ENCODE results near the gene CDKN2AIPNL.

The CDKN2AIPNL gene

DNA sequence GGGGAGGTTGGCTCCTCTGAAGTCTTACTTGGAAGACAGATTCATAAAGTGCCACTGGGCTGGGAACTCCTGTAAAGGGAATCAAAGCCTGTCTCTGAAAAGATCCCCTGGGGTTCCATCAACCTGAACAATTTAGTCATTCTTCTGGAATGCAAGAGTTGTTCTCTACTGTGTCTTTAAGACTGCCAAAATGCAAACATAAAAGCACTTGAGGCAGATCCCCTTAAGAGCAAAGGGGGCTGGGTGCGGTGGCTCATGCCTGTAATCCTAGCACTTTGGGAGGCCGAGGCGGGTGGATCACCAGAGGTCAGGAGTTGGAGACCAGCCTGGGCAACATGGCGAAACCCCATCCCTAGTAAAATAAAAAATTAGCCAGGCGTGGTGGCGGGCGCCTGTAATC, 16.7 kb downstream of the CDKN2AIPNL start:
- Histone ChIP-seq H3K36me3 (replicated peaks; ENCODE audit: insufficient read depth, low read length) (0 out of 2 replicates have a peak, but pooled peaks cover 14% of the 10 kb centered on the region), H3K9ac (ENCODE audit: low read length) (no peak overlapping the region)
- DNase-seq = no peak

DNA sequence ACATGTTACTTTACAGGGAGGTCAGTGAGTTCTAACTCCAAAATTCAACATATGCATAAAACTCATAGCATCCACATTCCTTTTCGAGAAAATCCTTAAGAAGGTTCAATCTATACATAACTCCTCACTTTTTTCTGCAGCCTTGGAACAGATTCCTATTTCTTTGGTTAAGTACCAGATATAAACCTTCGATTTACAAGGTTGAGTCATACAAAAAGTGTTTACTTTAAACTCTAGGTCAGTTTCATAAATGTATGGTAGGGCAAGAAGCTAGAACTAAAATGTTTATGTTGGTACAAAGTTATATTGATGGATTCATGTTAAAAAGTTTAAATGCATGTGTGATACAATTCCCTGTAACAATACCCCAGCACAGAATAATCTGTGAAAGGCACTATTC, 19.4 kb downstream of the CDKN2AIPNL start:
- H3K9ac ChIP-seq (ENCODE audit: low read length) = no peak overlapping the region
- peaks cover 21% of the 10 kb centered on the region; the same call in 1 of the 2 replicates for H3K36me3 ChIP-seq (replicated peaks; ENCODE audit: insufficient read depth, low read length)
- TF ChIP-seq EZH2phosphoT487 (IDR thresholded peaks at IDR 0.05; ENCODE audit: low read length) (no peak), EZH2 (optimal IDR thresholded peaks at IDR 0.05; ENCODE audit: low read depth, low read length) (no peak)
- TF ChIP-seq, protein P1, sequence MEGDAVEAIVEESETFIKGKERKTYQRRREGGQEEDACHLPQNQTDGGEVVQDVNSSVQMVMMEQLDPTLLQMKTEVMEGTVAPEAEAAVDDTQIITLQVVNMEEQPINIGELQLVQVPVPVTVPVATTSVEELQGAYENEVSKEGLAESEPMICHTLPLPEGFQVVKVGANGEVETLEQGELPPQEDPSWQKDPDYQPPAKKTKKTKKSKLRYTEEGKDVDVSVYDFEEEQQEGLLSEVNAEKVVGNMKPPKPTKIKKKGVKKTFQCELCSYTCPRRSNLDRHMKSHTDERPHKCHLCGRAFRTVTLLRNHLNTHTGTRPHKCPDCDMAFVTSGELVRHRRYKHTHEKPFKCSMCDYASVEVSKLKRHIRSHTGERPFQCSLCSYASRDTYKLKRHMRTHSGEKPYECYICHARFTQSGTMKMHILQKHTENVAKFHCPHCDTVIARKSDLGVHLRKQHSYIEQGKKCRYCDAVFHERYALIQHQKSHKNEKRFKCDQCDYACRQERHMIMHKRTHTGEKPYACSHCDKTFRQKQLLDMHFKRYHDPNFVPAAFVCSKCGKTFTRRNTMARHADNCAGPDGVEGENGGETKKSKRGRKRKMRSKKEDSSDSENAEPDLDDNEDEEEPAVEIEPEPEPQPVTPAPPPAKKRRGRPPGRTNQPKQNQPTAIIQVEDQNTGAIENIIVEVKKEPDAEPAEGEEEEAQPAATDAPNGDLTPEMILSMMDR (IDR thresholded peaks at IDR 0.05; ENCODE audit: low read length) = no peak
- H3F3A ChIP-seq (ENCODE audit: insufficient read depth, low read length) = no peaks in the 10 kb centered on the region
- no peaks in the 10 kb centered on the region for H3K79me2 ChIP-seq (ENCODE audit: low read length)
- no peaks in the 10 kb centered on the region for H3K9me2 ChIP-seq (replicated peaks; ENCODE audit: insufficient read depth, low read length)
- peaks cover 5% of the 10 kb centered on the region; the same call in 1 of the 2 replicates for H3K4me1 ChIP-seq (ENCODE audit: low read length)
- H3K4me2 ChIP-seq (ENCODE audit: low read depth, low read length) = no peak overlapping the region
- no peak for DNase-seq
- H3K4me3 ChIP-seq (ENCODE audit: low read length) = no peak overlapping the region
- no peaks in the 10 kb centered on the region for H4K20me1 ChIP-seq (ENCODE audit: insufficient read depth, low read length)
- no peaks in the 10 kb centered on the region for H3K27me3 ChIP-seq (replicated peaks; ENCODE audit: insufficient read depth, low read length)
- H3K27ac ChIP-seq (ENCODE audit: low read length) = no peak overlapping the region
- no peaks in the 10 kb centered on the region for H3K9me3 ChIP-seq (replicated peaks; ENCODE audit: insufficient read depth, low read length)
- no peak overlapping the region for H2AFZ ChIP-seq (ENCODE audit: low read length)

More for the DNA sequence above, 16.7 kb downstream of the CDKN2AIPNL start:
- H3K9me3 ChIP-seq (replicated peaks; ENCODE audit: insufficient read depth, low read length) = no peaks in the 10 kb centered on the region
- H3K4me3 ChIP-seq (ENCODE audit: low read length) = no peak overlapping the region
- no peak overlapping the region for H3K4me2 ChIP-seq (ENCODE audit: low read depth, low read length)
- H3K27ac ChIP-seq (ENCODE audit: low read length) = no peak overlapping the region
- no peaks in the 10 kb centered on the region for H4K20me1 ChIP-seq (ENCODE audit: insufficient read depth, low read length)
- H3K9me2 ChIP-seq (replicated peaks; ENCODE audit: insufficient read depth, low read length) = no peaks in the 10 kb centered on the region
- H2AFZ ChIP-seq (ENCODE audit: low read length) = no peak overlapping the region
- peaks cover 5% of the 10 kb centered on the region; the same call in 1 of the 2 replicates for H3K4me1 ChIP-seq (ENCODE audit: low read length)
- no peak for TF ChIP-seq EZH2phosphoT487 (IDR thresholded peaks at IDR 0.05; ENCODE audit: low read length)
- no peak for TF ChIP-seq EZH2 (optimal IDR thresholded peaks at IDR 0.05; ENCODE audit: low read depth, low read length)
- TF ChIP-seq, protein P1 (IDR thresholded peaks at IDR 0.05; ENCODE audit: low read length) = no peak
- peaks cover 4% of the 10 kb centered on the region; the same call in 1 of the 2 replicates for H3F3A ChIP-seq (ENCODE audit: insufficient read depth, low read length)
- H3K27me3 ChIP-seq (replicated peaks; ENCODE audit: insufficient read depth, low read length) = no peaks in the 10 kb centered on the region
- no peaks in the 10 kb centered on the region for H3K79me2 ChIP-seq (ENCODE audit: low read length)

DNA sequence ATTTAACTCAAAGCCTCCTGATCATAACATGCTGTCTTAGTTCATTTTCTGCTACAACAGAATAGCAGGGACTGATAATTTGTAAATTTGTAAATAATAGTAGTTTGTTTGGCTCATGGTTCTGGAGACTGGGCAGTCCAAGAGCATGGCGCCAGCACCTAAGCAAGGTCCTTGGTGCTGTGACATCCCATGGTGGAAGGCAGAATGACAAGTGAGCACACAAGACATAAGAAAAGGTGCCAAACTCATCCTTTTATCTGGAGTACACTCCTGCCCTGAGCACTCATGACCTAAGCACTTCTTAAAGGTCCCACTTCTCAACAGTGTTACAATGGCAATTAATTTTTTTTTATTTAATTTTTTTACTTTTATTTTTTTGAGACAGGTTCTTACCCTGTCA, 24.2 kb downstream of the CDKN2AIPNL start:
- DNase-seq = no peak

More for the DNA sequence above, 24.2 kb downstream of the CDKN2AIPNL start:
- Histone ChIP-seq H3K27me3 (replicated peaks; ENCODE audit: insufficient read depth, low read length) (no peaks in the 10 kb centered on the region), H2AFZ (ENCODE audit: low read length) (no peak overlapping the region), H3K27ac (ENCODE audit: low read length) (no peak overlapping the region), H3K9ac (ENCODE audit: low read length) (no peak overlapping the region), H3K9me2 (replicated peaks; ENCODE audit: insufficient read depth, low read length) (no peaks in the 10 kb centered on the region), H3K9me3 (replicated peaks; ENCODE audit: insufficient read depth, low read length) (no peaks in the 10 kb centered on the region), H3K36me3 (replicated peaks; ENCODE audit: insufficient read depth, low read length) (peaks cover 17% of the 10 kb centered on the region; the same call in 1 of the 2 replicates), H4K20me1 (ENCODE audit: insufficient read depth, low read length) (no peaks in the 10 kb centered on the region), H3F3A (ENCODE audit: insufficient read depth, low read length) (no peaks in the 10 kb centered on the region), H3K4me1 (ENCODE audit: low read length) (no peaks in the 10 kb centered on the region), H3K4me2 (ENCODE audit: low read depth, low read length) (no peak overlapping the region), H3K4me3 (ENCODE audit: low read length) (no peak overlapping the region), H3K79me2 (ENCODE audit: low read length) (peaks cover 12% of the 10 kb centered on the region)
- no peak for TF ChIP-seq EZH2phosphoT487 (IDR thresholded peaks at IDR 0.05; ENCODE audit: low read length)
- TF ChIP-seq, protein P1 (IDR thresholded peaks at IDR 0.05; ENCODE audit: low read length) = no peak
